Progenitor cell of endocrine pancreas (in vitro differentiated cells): ENCODE data around the gene FRMD4A. TPM values are rescaled to one million over a fixed set of nuclear protein-coding genes. Genes with fewer than 3 reads are reported as not detected.
A peak's percentile ranks its signal among the peaks of the same experiment; 100 is the strongest.
"Not testable (repeated sequence)": the region's sequence is repeated elsewhere in the genome, so short reads cannot be mapped to it uniquely, and the experiment has no call there.

ENCODE experiments used
- DNase-seq: peaks from one replicate; pipeline ENCODE4 v3.0.0; 2021; ENCODE audit warnings: low spot score; ENCODE audit not compliant: unreplicated experiment
- H3K27ac Mint-ChIP-seq: 2 replicates; pipeline ENCODE4 v1.8.0; 2021; ENCODE audit warnings: mild to moderate bottlenecking, moderate library complexity, mixed read lengths
- H3K27me3 Mint-ChIP-seq: 2 replicates; pipeline ENCODE4 v1.8.0; 2021; ENCODE audit warnings: mixed read lengths
- H3K36me3 Mint-ChIP-seq: 2 replicates; pipeline ENCODE4 v1.8.0; 2022; ENCODE audit warnings: mixed read lengths; ENCODE audit not compliant: insufficient read depth
- H3K4me1 Mint-ChIP-seq: 2 replicates; pipeline ENCODE4 v1.8.0; 2021; ENCODE audit warnings: low read depth, mixed read lengths
- H3K4me3 Mint-ChIP-seq: 2 replicates; pipeline ENCODE4 v1.8.0; 2021; ENCODE audit warnings: low read depth, mild to moderate bottlenecking, moderate library complexity, mixed read lengths
- H3K9me3 Mint-ChIP-seq: 2 replicates; pipeline ENCODE4 v1.8.0; 2021; ENCODE audit warnings: low read depth, mixed read lengths
- total RNA-seq: library from RNA; stranded (reverse); gene quantifications from 2 replicates; pipeline ENCODE4 v1.2.1, GENCODE V29; 2021
- TF ChIP-seq, protein P1 (sequence below): fragments of 200-600 bp; sonication (generic); IDR thresholded peaks from one replicate; pipeline ENCODE4 v1.5.0; 2021; ENCODE audit warnings: antibody characterized with exemption, mild to moderate bottlenecking; ENCODE audit not compliant: unreplicated experiment

Gene FRMD4A
- total RNA-seq, 1 donor from 2014 or later, result 42.2 TPM

DNA sequence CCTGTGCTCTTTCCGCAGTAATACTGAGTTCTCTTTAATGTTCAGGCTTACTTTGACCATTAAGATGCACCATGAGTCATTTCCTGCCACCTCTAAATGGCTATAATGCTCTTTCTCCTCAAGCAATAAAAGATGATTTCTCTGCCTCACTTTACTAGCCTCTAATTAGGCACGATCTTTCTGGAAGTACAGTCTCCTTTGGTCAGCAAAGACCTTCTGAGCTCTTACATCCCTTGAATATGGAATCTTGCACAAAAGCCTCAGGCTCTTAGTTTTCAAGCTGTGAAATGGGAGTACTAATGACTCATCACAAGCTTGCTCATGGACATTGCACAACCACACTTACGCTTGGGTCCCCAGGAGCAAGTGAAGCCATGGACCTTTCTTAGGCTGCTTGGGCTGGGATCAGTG is 85.9 kb downstream of the FRMD4A start:
- no peak overlapping the region for H3K27ac Mint-ChIP-seq
- peaks cover 6% of the 10 kb centered on the region for H3K27me3 Mint-ChIP-seq
- H3K9me3 Mint-ChIP-seq, result peaks cover 4% of the 10 kb centered on the region
- TF ChIP-seq, protein P1, sequence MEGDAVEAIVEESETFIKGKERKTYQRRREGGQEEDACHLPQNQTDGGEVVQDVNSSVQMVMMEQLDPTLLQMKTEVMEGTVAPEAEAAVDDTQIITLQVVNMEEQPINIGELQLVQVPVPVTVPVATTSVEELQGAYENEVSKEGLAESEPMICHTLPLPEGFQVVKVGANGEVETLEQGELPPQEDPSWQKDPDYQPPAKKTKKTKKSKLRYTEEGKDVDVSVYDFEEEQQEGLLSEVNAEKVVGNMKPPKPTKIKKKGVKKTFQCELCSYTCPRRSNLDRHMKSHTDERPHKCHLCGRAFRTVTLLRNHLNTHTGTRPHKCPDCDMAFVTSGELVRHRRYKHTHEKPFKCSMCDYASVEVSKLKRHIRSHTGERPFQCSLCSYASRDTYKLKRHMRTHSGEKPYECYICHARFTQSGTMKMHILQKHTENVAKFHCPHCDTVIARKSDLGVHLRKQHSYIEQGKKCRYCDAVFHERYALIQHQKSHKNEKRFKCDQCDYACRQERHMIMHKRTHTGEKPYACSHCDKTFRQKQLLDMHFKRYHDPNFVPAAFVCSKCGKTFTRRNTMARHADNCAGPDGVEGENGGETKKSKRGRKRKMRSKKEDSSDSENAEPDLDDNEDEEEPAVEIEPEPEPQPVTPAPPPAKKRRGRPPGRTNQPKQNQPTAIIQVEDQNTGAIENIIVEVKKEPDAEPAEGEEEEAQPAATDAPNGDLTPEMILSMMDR, result no peak
- no peaks in the 10 kb centered on the region for H3K4me1 Mint-ChIP-seq
- H3K4me3 Mint-ChIP-seq, result no peak overlapping the region
- H3K36me3 Mint-ChIP-seq, result no peaks in the 10 kb centered on the region
- no peak for DNase-seq

DNA sequence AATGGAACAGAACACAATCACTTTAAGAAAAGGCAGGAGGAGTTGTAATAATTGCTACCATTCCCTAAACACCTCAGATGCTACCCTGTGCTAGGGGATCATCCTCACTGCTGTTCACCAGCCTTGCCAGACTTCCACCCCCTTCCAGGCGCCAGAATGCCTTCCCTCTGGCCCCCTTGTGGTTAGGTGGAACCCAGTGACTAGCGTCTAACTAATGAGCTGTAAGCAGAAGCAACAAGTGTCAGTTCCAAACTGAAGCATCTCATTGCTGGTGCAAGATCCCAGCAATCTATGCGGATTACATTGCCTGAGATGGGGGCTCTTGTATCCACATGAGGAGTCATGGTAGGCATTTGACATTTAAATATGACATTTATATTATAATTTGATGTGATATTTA is 86.6 kb downstream of the FRMD4A start:
- H3K4me3 Mint-ChIP-seq, result no peak overlapping the region
- no peaks in the 10 kb centered on the region for H3K36me3 Mint-ChIP-seq
- TF ChIP-seq, protein P1, result peak; percentile 35
- no peak for DNase-seq
- no peak overlapping the region for H3K27ac Mint-ChIP-seq
- peaks cover 4% of the 10 kb centered on the region for H3K9me3 Mint-ChIP-seq
- H3K27me3 Mint-ChIP-seq, result peaks cover 6% of the 10 kb centered on the region
- H3K4me1 Mint-ChIP-seq, result no peaks in the 10 kb centered on the region

DNA sequence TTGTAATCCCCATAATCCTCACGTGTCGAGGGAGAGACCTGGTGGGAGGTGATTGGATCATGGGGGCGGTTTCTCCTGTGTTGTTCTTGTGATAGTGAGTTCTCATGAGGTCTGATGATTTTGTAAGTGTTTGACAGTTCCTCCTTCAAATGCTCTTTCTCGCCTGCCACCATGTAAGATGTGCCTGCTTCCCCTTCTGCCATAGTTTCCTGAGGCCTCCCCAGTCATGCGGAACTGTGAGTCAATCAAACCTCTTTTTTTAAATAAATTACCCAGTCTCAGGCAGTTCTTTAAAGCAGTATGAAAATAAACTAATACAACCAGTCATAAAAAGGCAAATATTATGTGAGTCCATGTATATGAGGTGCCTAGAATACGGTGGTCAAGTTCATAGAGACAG is 87.5 kb downstream of the FRMD4A start:
- H3K27ac Mint-ChIP-seq, result no peak overlapping the region
- H3K27me3 Mint-ChIP-seq, result peaks cover 6% of the 10 kb centered on the region
- H3K4me1 Mint-ChIP-seq, result no peaks in the 10 kb centered on the region
- DNase-seq, result no peak
- no peak overlapping the region for H3K4me3 Mint-ChIP-seq
- H3K9me3 Mint-ChIP-seq, result peaks cover 4% of the 10 kb centered on the region
- TF ChIP-seq, protein P1, result no peak
- H3K36me3 Mint-ChIP-seq, result no peaks in the 10 kb centered on the region

DNA sequence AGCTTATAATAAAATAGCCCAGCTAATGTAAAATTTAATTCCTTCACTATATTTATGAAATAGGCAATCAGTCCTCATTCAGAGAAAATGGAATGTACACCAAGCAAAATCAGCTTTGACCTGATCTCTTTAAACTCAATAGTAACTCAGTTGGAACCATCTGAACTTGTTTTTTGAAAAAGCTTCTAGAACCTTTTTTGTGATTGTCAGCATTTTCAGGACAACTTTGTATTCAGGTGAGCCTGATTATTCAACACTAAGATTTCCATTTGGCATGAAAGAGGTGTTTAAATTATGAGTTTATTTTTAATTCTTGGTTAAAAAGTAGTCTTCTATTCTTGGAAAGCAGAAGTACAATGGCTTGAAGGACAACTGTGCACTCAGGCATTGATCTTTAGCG is 89.5 kb downstream of the FRMD4A start:
- Mint-ChIP-seq H3K4me3 (no peak overlapping the region), H3K27me3 (peaks cover 2% of the 10 kb centered on the region), H3K36me3 (no peaks in the 10 kb centered on the region), H3K4me1 (no peaks in the 10 kb centered on the region), H3K9me3 (peaks cover 4% of the 10 kb centered on the region), H3K27ac (no peak overlapping the region)
- no peak for DNase-seq
- TF ChIP-seq, protein P1, result no peak

DNA sequence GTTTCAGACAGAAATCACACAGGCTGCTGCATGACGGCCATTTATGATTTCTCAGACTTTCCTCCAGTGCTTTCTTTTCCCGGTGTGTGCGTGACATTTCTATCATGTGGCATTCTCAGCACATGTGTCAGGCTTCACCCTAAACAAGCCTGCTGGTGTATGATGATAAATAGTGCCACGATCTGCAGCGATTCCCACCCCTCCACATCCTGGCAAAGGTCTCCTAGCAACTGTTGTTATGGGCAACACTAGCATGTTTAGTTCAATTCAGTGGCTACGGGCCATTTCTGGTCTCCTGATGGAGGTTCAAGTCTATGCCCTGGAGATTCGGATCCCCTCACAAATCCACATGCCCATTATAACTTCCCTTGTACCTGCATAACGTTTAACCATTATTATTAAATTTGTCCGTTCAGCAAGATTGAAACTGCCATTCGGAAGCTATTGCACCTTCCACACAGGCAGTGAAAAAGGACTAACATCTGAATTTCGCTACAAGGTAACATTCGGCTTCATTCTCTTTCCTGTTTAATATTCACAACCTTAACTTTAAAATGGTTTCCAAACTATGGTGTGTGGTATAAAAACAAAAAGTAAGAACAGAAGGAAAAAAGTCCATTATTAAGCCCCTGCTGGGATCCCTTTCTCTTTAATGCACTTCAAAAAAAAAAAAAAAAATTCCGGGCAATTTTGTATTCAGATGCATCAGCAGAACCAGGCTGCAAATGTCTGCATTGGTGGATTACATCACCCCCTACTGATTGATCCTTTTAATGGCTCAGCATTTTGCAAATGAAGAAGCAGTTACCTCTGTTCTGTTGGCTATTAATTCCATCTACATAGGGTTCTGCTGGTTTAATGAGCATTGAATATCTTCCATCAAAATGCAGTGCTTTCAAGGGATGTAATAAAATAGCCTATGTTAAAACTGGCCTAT is 90.2 kb downstream of the FRMD4A start:
- H3K36me3 Mint-ChIP-seq, result no peaks in the 10 kb centered on the region

DNA sequence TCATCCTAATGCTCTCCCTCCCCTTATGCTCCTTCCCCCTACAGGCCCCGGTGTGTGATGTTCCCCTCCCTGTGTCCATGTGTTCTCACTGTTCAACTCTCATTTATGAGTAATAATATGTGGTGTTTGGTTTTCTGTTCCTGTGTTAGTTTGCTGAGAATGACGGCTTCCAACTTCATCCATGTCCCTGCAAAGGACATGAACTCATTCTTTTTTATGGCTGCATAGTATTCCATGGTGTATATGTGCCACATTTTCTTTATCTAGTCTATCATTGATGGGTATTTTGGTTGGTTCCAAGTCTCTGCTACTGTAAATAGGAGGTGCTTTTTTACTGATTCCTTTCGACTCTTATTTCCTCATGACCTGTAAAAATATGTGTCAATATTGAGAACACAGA is 92.1 kb downstream of the FRMD4A start:
- DNase-seq, H3K9me3 Mint-ChIP-seq, H3K27me3 Mint-ChIP-seq, H3K27ac Mint-ChIP-seq, H3K36me3 Mint-ChIP-seq, H3K4me3 Mint-ChIP-seq, H3K4me1 Mint-ChIP-seq: not testable (repeated sequence)

More for the DNA sequence above, 90.2 kb downstream of the FRMD4A start:
- TF ChIP-seq, protein P1, result peak; percentile 32
- H3K27me3 Mint-ChIP-seq, result peaks cover 3% of the 10 kb centered on the region
- no peaks in the 10 kb centered on the region for H3K4me1 Mint-ChIP-seq
- DNase-seq, result no peak
- no peak overlapping the region for H3K4me3 Mint-ChIP-seq
- H3K27ac Mint-ChIP-seq, result no peak overlapping the region
- peaks cover 4% of the 10 kb centered on the region for H3K9me3 Mint-ChIP-seq
